Mucosa of stomach (tissue), 1 donor: ENCODE data around the gene ATP8A2.

Experiments
- H3K27me3 ChIP-seq: one replicate; pipeline ENCODE4 v1.7.0; 2013; ENCODE audit warnings: mild to moderate bottlenecking, low read length; ENCODE audit not compliant: control insufficient read depth, insufficient read depth
- H3K36me3 ChIP-seq: one replicate; pipeline ENCODE4 v1.7.0; 2013; ENCODE audit warnings: low read length; ENCODE audit not compliant: control insufficient read depth, insufficient read depth
- H3K4me1 ChIP-seq: one replicate; pipeline ENCODE4 v1.7.0; 2013; ENCODE audit warnings: mild to moderate bottlenecking, low read length; ENCODE audit not compliant: control insufficient read depth, insufficient read depth
- H3K4me3 ChIP-seq: one replicate; pipeline ENCODE4 v1.7.0; 2013; ENCODE audit warnings: low read length
- H3K9ac ChIP-seq: one replicate; pipeline ENCODE4 v1.7.0; 2013; ENCODE audit warnings: mild to moderate bottlenecking, low read length, moderate library complexity
- H3K9me3 ChIP-seq: one replicate; pipeline ENCODE4 v1.7.0; 2013; ENCODE audit warnings: mild to moderate bottlenecking, low read length, moderate library complexity; ENCODE audit not compliant: control insufficient read depth
- donor health status: Pancreatic carcinoma.

The ATP8A2 gene

GRCh38 chr13:25752957-25753551, 381.3 kb downstream of the ATP8A2 start:
- Histone ChIP-seq H3K27me3 (no peaks in the 10 kb centered on the region), H3K9ac (no peak overlapping the region), H3K9me3 (no peaks in the 10 kb centered on the region), H3K36me3 (no peaks in the 10 kb centered on the region), H3K4me1 (peaks cover 17% of the 10 kb centered on the region), H3K4me3 (no peak overlapping the region)

DNA sequence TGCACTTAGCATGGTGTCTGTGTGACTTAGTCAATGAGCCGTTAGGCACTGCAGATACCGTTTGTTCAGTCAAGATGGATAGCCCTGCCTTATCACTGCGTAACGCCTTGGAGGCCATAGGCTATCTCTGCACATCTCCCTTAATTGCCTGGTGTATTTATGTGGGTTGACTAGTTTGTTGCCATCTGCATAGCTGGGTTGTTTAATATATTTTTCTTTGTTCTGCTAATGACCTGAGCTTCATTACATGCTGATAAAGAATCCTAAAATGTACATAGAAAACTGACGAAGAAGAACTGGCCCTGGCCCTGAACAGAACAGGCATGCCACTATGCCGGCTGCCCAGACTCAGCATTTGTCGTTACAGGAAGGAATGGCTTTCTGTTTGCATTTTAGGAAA, 382.2 kb downstream of the ATP8A2 start:
- Histone ChIP-seq H3K9me3 (no peaks in the 10 kb centered on the region), H3K9ac (no peak overlapping the region), H3K36me3 (no peaks in the 10 kb centered on the region), H3K4me3 (no peak overlapping the region), H3K4me1 (peaks cover 17% of the 10 kb centered on the region), H3K27me3 (no peaks in the 10 kb centered on the region)

- Histone ChIP-seq H3K27me3 (no peaks in the 10 kb centered on the region), H3K4me1 (peaks cover 17% of the 10 kb centered on the region), H3K9ac (no peak overlapping the region), H3K9me3 (no peaks in the 10 kb centered on the region), H3K36me3 (no peaks in the 10 kb centered on the region), H3K4me3 (no peak overlapping the region)
Observed at GRCh38 chr13:25756251-25756650, 384.5 kb downstream of the ATP8A2 start.

DNA sequence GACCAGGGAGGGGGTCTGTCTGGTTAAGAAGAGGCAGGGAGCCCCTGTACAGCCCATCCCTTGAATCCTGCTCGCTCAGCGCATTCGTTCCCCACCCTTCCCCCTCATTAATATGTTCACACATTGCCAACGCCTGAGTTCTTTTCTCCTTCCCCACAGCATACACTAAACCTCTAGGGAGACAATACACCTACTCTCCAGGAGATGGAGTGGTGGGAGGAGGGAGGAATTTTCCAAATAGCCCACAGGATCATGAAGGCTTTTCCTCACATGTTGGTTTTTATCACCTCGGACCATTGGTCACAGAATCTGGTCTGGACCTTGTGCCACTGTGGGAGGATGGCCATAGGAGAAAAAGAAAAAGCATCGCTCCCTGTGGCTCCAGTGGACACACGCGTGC, 385.1 kb downstream of the ATP8A2 start:
- no peaks in the 10 kb centered on the region for H3K9me3 ChIP-seq
- H3K4me3 ChIP-seq, result no peak overlapping the region
- H3K36me3 ChIP-seq, result no peaks in the 10 kb centered on the region
- no peak overlapping the region for H3K9ac ChIP-seq
- H3K27me3 ChIP-seq, result no peaks in the 10 kb centered on the region
- peaks cover 17% of the 10 kb centered on the region for H3K4me1 ChIP-seq

DNA sequence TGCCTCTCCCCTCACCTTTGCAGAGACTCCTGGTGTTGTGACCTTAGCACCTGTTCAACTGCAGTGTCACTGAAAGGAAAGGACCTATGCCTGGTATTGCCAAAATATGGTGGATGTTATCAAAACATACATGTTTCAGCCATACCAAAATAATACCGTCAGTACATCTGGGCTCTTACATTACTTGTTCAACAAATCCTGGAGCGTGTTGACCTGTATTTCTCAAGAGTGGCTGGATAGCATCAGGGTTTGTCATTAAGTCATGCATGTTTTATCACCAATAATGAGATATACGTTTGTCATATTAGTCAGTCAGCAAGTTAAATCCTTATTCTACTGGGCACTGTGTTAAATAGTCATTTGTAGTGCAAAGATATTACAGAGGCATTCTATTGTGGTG, 389.3 kb downstream of the ATP8A2 start:
- no peak overlapping the region for H3K9ac ChIP-seq

GRCh38 chr13:25762281-25762680, 390.5 kb downstream of the ATP8A2 start:
- H3K36me3 ChIP-seq, result no peaks in the 10 kb centered on the region
- no peaks in the 10 kb centered on the region for H3K27me3 ChIP-seq
- H3K4me3 ChIP-seq, result no peak overlapping the region
- no peaks in the 10 kb centered on the region for H3K9me3 ChIP-seq
- H3K4me1 ChIP-seq, result no peaks in the 10 kb centered on the region
- no peak overlapping the region for H3K9ac ChIP-seq

More for the DNA sequence above, 389.3 kb downstream of the ATP8A2 start:
- no peaks in the 10 kb centered on the region for H3K9me3 ChIP-seq
- no peaks in the 10 kb centered on the region for H3K27me3 ChIP-seq
- no peaks in the 10 kb centered on the region for H3K4me1 ChIP-seq
- H3K4me3 ChIP-seq, result no peak overlapping the region
- H3K36me3 ChIP-seq, result no peaks in the 10 kb centered on the region

- Histone ChIP-seq H3K4me3 (no peak overlapping the region), H3K4me1 (no peaks in the 10 kb centered on the region), H3K27me3 (no peaks in the 10 kb centered on the region), H3K36me3 (no peaks in the 10 kb centered on the region), H3K9me3 (no peaks in the 10 kb centered on the region), H3K9ac (no peak overlapping the region)
Observed at GRCh38 chr13:25762795-25763377, 391.1 kb downstream of the ATP8A2 start.

DNA sequence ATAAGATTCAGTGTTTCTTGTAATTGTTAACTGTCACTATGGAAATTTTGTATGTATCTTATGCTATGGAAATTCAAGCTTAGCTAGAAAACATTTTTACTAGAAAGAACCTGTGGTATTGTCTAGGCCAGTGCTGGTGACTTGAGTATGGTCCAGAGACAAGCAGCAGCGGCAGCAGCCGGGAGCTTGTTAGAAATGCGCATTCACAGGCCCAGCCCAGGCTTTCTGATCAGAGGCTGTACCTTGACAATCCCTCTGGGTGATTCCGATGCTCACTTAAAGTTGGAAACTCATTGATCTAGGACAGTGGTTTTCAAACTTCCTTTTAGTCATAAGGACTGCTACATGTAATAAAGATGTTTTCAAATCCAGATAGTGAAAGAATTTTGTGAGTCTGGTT, 392.6 kb downstream of the ATP8A2 start:
- H3K4me1 ChIP-seq, result no peaks in the 10 kb centered on the region
- no peaks in the 10 kb centered on the region for H3K9me3 ChIP-seq
- no peaks in the 10 kb centered on the region for H3K36me3 ChIP-seq
- H3K27me3 ChIP-seq, result no peaks in the 10 kb centered on the region
- no peak overlapping the region for H3K4me3 ChIP-seq
- no peak overlapping the region for H3K9ac ChIP-seq

GRCh38 chr13:25765266-25765665, 393.5 kb downstream of the ATP8A2 start:
- H3K27me3 ChIP-seq, result no peaks in the 10 kb centered on the region
- H3K4me3 ChIP-seq, result no peak overlapping the region
- no peaks in the 10 kb centered on the region for H3K36me3 ChIP-seq
- no peaks in the 10 kb centered on the region for H3K4me1 ChIP-seq
- no peak overlapping the region for H3K9ac ChIP-seq
- H3K9me3 ChIP-seq, result no peaks in the 10 kb centered on the region

DNA sequence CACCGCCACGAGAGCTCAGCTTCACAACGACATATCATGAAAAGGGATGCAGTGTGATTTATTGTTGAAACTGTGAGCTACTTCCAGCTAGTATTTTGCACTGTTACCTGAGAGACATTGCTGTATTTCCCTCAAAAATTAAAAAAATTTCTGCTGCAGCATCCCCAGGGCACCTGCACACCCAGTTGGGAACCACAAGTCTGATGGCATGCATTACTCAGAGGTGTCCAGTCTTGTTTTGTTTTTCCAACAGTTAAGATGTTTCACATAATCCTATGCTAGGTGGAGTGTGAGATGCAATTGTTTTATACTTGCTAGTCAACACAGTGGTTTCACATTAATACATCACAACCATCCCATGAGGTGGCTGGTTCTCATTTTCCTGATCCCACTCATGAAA, 394.8 kb downstream of the ATP8A2 start:
- no peaks in the 10 kb centered on the region for H3K36me3 ChIP-seq
- H3K9ac ChIP-seq, result no peak overlapping the region
- no peaks in the 10 kb centered on the region for H3K27me3 ChIP-seq
- H3K4me3 ChIP-seq, result no peak overlapping the region
- H3K4me1 ChIP-seq, result no peaks in the 10 kb centered on the region
- H3K9me3 ChIP-seq, result no peaks in the 10 kb centered on the region

DNA sequence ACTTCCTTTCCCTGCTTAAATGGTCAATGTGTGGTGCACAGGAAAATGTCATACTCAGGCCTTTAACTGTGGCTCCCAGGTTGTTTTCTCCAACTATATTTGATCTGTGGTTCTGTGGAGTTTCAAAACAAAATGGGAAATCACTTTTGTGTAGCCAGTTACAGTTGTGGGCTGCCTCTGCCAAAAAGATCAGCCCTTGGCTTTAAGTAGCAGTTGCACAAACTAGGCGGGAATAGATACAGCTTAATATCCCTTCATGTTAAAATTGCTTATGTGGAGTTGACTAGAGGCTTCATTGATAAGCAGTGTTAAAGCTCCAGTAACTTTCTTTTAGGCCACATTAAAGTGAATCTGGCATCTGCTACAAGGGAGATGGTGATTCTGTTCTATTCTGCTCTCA, 395.2 kb downstream of the ATP8A2 start:
- H3K9ac ChIP-seq, result no peak overlapping the region
- H3K36me3 ChIP-seq, result no peaks in the 10 kb centered on the region
- H3K9me3 ChIP-seq, result no peaks in the 10 kb centered on the region
- H3K4me1 ChIP-seq, result no peaks in the 10 kb centered on the region
- H3K27me3 ChIP-seq, result no peaks in the 10 kb centered on the region
- no peak overlapping the region for H3K4me3 ChIP-seq

- Histone ChIP-seq H3K27me3 (no peaks in the 10 kb centered on the region), H3K4me3 (no peak overlapping the region), H3K9ac (no peak overlapping the region), H3K4me1 (peaks cover 1% of the 10 kb centered on the region), H3K36me3 (no peaks in the 10 kb centered on the region), H3K9me3 (no peaks in the 10 kb centered on the region)
Observed at GRCh38 chr13:25768376-25768775, 396.6 kb downstream of the ATP8A2 start.

- Histone ChIP-seq H3K9ac (no peak overlapping the region), H3K4me3 (no peak overlapping the region), H3K9me3 (no peaks in the 10 kb centered on the region), H3K27me3 (no peaks in the 10 kb centered on the region), H3K4me1 (peaks cover 3% of the 10 kb centered on the region), H3K36me3 (no peaks in the 10 kb centered on the region)
Observed at GRCh38 chr13:25768838-25769237, 397.1 kb downstream of the ATP8A2 start.
